HCT116 (cell line): Measurements from ENCODE around the gene IMPDH1. TPM values are rescaled to one million over a fixed set of nuclear protein-coding genes. Genes with fewer than 3 reads are reported as not detected.

Experiments used
- ATAC-seq: fragments of 200-7000 bp; cut with Tn5 transposase; 2 replicates; pipeline ENCODE4 v1.9.1; 2020; ENCODE audit warnings: mild to moderate bottlenecking, moderate library complexity
- BruUV-seq: library from RNA; stranded (reverse); fragments of 400-500 nt; replicated peaks from 2 replicates; lab custom pipeline; 2021; lab: Mats Ljungman, UMichigan
- CTCF ChIA-PET: fragments of 300-600 bp; sonication (Branson Sonifier 250); formaldehyde crosslinking; loops from one replicate; lab custom pipeline; 2021; ENCODE audit warnings: antibody characterized with exemption; lab: Charles Lee
- POLR2A ChIA-PET: fragments of 300-600, 350-600 bp; sonication (Branson Sonifier 250); formaldehyde crosslinking; loops from one replicate; lab custom pipeline; 2021; ENCODE audit warnings: antibody characterized with exemption; lab: Charles Lee
- RAD21 ChIA-PET, 2 experiments: fragments of 300-600 bp; sonication (Branson Sonifier 250); formaldehyde crosslinking; loops; one replicate each; lab custom pipeline; 2023; ENCODE audit warnings: low total read pairs in 2 of 2; ENCODE audit not compliant: uncharacterized antibody in 2 of 2, unreplicated experiment in 2 of 2, low non-redundant PET in 1 of 2; lab: Charles Lee
- DNase-seq: peaks from one replicate; pipeline ENCODE4 v3.0.0-alpha.2; 2010; ENCODE audit warnings: low read depth, low spot score
- H2AFZ ChIP-seq: fragments of 200-600 bp; shearing (Covaris generic), sonication (generic); 2 replicates; pipeline ENCODE4 v1.6.1; 2017; ENCODE audit warnings: low read depth, mixed run types, mixed read lengths, antibody characterized with exemption, low read length; ENCODE audit not compliant: poor library complexity, severe bottlenecking
- H3K27ac ChIP-seq: 2 replicates; pipeline ENCODE4 v1.5.1; 2012; ENCODE audit warnings: low read depth, low read length
- H3K27me3 ChIP-seq: fragments of 200-600 bp; sonication (generic); 2 replicates; pipeline ENCODE4 v1.6.1; 2016; ENCODE audit warnings: mixed run types, low read length, mixed read lengths; ENCODE audit not compliant: insufficient read depth
- H3K36me3 ChIP-seq, 2 experiments: fragments of 200-500 bp in 1 of 2; fragments of 200-600 bp in 1 of 2; sonication (Bioruptor generic) in 1 of 2; sonication (generic) in 1 of 2; 2 replicates each; pipeline versions ENCODE4 v1.5.1 to v1.6.1; 2014 to 2016; ENCODE audit warnings: low read length in 2 of 2, inconsistent platforms in 1 of 2, mixed read lengths in 1 of 2, mixed run types in 1 of 2; ENCODE audit not compliant: insufficient read depth in 2 of 2, control insufficient read depth in 1 of 2
- H3K4me1 ChIP-seq, 2 experiments: fragments of 200-600 bp in 1 of 2; sonication (generic) in 1 of 2; 2 replicates each; pipeline versions ENCODE4 v1.5.1 to v1.6.1; 2012 to 2017; ENCODE audit warnings: low read length in 2 of 2, inconsistent platforms in 1 of 2, mild to moderate bottlenecking in 1 of 2, mixed read lengths in 1 of 2, mixed run types in 1 of 2, moderate library complexity in 1 of 2; ENCODE audit not compliant: insufficient read depth in 2 of 2, control insufficient read depth in 1 of 2
- H3K4me2 ChIP-seq: fragments of 200-600 bp; sonication (generic); 2 replicates; pipeline ENCODE4 v1.6.1; 2017; ENCODE audit warnings: mixed run types, low read length, mixed read lengths
- H3K4me3 ChIP-seq, 2 experiments: fragments of 200-600 bp in 1 of 2; sonication (generic) in 1 of 2; replicated peaks in 1 of 2; 2 replicates each; pipeline ENCODE4 v1.5.1; 2011 to 2016; ENCODE audit warnings: low read length in 2 of 2, control low read depth in 1 of 2, low read depth in 1 of 2, mild to moderate bottlenecking in 1 of 2, mixed read lengths in 1 of 2, mixed run types in 1 of 2
- H3K79me2 ChIP-seq: fragments of 200-600 bp; sonication (generic); 2 replicates; pipeline ENCODE4 v1.6.1; 2017; ENCODE audit warnings: mild to moderate bottlenecking, mixed run types, low read length, moderate library complexity, mixed read lengths; ENCODE audit not compliant: insufficient read depth
- H3K9ac ChIP-seq: fragments of 200-600 bp; sonication (generic); 2 replicates; pipeline ENCODE4 v1.6.1; 2016; ENCODE audit warnings: low read length, mixed read lengths
- H3K9me2 ChIP-seq: fragments of 200-600 bp; sonication (generic), shearing (Covaris generic); 2 replicates; pipeline ENCODE4 v1.6.1; 2017; ENCODE audit warnings: mixed run types, mild to moderate bottlenecking, moderate library complexity; ENCODE audit not compliant: insufficient read depth
- H3K9me3 ChIP-seq, 2 experiments: fragments of 200-500 bp in 1 of 2; fragments of 200-600 bp in 1 of 2; sonication (Bioruptor generic) in 1 of 2; sonication (generic) in 1 of 2; 2 replicates each; pipeline ENCODE4 v1.6.1; 2014 to 2017; ENCODE audit warnings: low read length in 2 of 2, mixed read lengths in 2 of 2, inconsistent platforms in 1 of 2, low read depth in 1 of 2, mild to moderate bottlenecking in 1 of 2, mixed run types in 1 of 2, moderate library complexity in 1 of 2; ENCODE audit not compliant: control insufficient read depth in 1 of 2, insufficient read depth in 1 of 2
- H4K20me1 ChIP-seq: fragments of 200-600 bp; sonication (generic), shearing (Covaris generic); 2 replicates; pipeline ENCODE4 v1.6.1; 2017; ENCODE audit warnings: mixed run types, mild to moderate bottlenecking, moderate library complexity; ENCODE audit not compliant: insufficient read depth
- FOSL1 ChIP-seq: IDR thresholded peaks from 2 replicates; pipeline ENCODE4 v1.6.1; 2012; ENCODE audit warnings: low read depth
- POLR2A ChIP-seq: IDR thresholded peaks from 2 replicates; pipeline ENCODE4 v1.7.0; 2011; ENCODE audit warnings: borderline replicate concordance; ENCODE audit not compliant: insufficient read depth, insufficient read length; ENCODE audit errors: extremely low read depth
- POLR2AphosphoS5 ChIP-seq: IDR thresholded peaks from 2 replicates; pipeline ENCODE4 v1.6.1; 2011; ENCODE audit warnings: mild to moderate bottlenecking, low read depth, low read length, moderate library complexity
- SP1 ChIP-seq: IDR thresholded peaks from 2 replicates; pipeline ENCODE4 v1.6.1; 2012; ENCODE audit warnings: low read depth
- ZFX ChIP-seq: fragments of 450-650 bp; IDR thresholded peaks from 2 replicates; pipeline ENCODE4 v1.6.1; 2017
- intact Hi-C: fragments of 100-400 bp; cut with micrococcal nuclease; formaldehyde crosslinking; loops from 2 replicates; pipeline ENCODE4 v1.10.0; 2022
- total RNA-seq: library from RNA; stranded (reverse); gene quantifications from one replicate; pipeline ENCODE4 v1.2.1, GENCODE V29; 2021; ENCODE audit not compliant: unreplicated experiment
- TF ChIP-seq, protein P1 (sequence below): IDR thresholded peaks from 2 replicates; pipeline ENCODE4 v1.6.1; 2012; ENCODE audit warnings: low read depth

Gene IMPDH1
- total RNA-seq, 1 experiment from 2014 or later = 98.2 TPM

DNA sequence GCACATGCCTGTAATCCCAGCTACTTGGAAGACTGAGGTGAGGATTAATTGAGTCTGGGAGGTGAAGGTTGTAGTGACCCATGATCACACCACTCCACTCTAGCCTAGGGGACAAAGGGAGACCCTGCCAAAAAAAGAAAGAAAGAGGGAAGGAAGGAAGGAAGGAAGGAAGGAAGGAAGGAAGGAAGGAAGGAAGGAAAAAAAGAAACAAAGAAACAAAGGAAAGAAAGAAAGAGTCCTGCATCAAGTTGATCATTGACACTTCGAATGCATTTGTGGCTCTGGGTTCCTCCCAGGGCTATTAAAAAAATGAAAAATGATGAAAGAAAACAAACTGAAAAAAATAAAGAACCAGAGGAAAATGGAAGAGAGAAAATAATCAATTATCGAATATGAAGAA lies 44.4 kb downstream of the IMPDH1 start (continued):
- TF ChIP-seq, protein P1, sequence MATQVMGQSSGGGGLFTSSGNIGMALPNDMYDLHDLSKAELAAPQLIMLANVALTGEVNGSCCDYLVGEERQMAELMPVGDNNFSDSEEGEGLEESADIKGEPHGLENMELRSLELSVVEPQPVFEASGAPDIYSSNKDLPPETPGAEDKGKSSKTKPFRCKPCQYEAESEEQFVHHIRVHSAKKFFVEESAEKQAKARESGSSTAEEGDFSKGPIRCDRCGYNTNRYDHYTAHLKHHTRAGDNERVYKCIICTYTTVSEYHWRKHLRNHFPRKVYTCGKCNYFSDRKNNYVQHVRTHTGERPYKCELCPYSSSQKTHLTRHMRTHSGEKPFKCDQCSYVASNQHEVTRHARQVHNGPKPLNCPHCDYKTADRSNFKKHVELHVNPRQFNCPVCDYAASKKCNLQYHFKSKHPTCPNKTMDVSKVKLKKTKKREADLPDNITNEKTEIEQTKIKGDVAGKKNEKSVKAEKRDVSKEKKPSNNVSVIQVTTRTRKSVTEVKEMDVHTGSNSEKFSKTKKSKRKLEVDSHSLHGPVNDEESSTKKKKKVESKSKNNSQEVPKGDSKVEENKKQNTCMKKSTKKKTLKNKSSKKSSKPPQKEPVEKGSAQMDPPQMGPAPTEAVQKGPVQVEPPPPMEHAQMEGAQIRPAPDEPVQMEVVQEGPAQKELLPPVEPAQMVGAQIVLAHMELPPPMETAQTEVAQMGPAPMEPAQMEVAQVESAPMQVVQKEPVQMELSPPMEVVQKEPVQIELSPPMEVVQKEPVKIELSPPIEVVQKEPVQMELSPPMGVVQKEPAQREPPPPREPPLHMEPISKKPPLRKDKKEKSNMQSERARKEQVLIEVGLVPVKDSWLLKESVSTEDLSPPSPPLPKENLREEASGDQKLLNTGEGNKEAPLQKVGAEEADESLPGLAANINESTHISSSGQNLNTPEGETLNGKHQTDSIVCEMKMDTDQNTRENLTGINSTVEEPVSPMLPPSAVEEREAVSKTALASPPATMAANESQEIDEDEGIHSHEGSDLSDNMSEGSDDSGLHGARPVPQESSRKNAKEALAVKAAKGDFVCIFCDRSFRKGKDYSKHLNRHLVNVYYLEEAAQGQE = no peak
- TF ChIP-seq ZFX = no peak

DNA sequence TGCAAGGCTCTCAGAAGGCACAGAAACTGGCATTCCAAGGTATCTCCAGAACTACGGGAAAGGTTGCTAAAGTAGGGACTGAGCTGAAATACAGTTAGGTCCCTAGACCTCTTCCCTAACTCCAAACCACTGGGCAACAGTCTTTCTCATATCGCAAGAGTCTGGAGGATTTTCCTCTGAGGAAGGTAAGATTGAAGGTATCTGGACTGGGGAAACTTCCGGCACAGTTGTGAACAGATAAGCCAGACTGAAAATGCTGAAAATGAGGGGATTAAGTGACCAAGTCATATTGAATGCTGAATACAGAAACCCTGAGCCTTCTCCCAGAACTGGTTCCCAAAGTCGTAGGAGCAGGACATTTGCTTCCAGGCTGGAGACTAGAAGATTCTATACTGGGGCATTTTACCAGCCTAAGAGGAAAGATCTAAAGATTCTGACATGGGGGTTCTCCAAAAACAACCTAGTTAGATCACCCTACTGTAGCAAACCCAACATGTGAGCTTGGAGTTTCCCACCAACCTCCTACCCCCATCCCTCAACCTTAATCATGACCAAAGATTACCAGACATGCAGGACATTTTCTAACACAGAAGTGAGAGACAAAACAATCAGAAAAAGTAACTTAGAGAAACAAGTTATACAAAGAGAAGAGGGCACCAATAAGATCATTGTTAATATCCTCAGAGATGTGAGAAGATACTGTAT lies 45.5 kb downstream of the IMPDH1 start:
- ATAC-seq = no peak
- ChIA-PET RAD21 (no interaction called here), POLR2A (no interaction called here), CTCF (no interaction called here)
- DNase-seq = no peak
- Histone ChIP-seq H3K9ac (no peak overlapping the region), H3K27ac (no peak overlapping the region), H3K27me3 (peaks cover 11% of the 10 kb centered on the region; the same call in 1 of the 2 replicates), H3K4me2 (no peak overlapping the region), H3K4me3 (no peak overlapping the region), H2AFZ (no peak overlapping the region), H4K20me1 (no peaks in the 10 kb centered on the region), H3K36me3 (no peaks in the 10 kb centered on the region), H3K79me2 (no peaks in the 10 kb centered on the region), H3K4me1 (peaks cover 6 to 18% of the 10 kb centered on the region in 2 experiments), H3K9me3 (no peaks in the 10 kb centered on the region), H3K9me2 (no peaks in the 10 kb centered on the region)
- no peak for TF ChIP-seq FOSL1
- no peak for TF ChIP-seq ZFX
- TF ChIP-seq SP1 = no peak
- no peak for TF ChIP-seq POLR2AphosphoS5
- TF ChIP-seq POLR2A = no peak
- no TSS peak for BruUV-seq
- intact Hi-C loops = no loop called here
